HEK293T (cell line): Measurements from ENCODE around the gene DOCK9.

Experiments
- FOXA1 ChIP-seq: fragments of 450-650 bp; IDR thresholded peaks from 2 replicates; pipeline ENCODE4 v1.6.1; 2016; ENCODE audit warnings: mild to moderate bottlenecking
- SP1 ChIP-seq: fragments of 450-650 bp; IDR thresholded peaks from 2 replicates; pipeline ENCODE4 v1.6.1; 2017

DNA sequence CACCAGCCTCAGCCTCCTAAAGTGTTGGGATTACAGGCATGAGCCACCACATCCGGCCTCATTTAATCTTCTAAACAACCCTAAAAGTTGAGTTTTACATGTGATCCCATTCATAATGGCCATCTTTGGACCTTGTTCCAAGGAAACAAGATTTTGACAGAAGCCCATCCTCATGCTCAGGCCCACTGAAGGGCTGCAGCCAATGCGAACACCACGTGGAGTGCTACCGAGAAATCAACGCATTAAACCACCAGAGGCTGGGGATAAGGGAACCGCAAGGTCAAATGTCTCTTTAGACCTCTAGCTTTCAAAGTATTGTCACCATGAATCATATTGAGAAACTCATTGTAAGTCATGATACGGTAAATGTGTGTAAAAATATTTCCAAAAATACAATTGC is 49.4 kb upstream of the DOCK9 start:
- TF ChIP-seq FOXA1 (no peak), SP1 (no peak)
